B cell (primary cell): ENCODE measurements around the gene ZNF333. TPM values are rescaled to one million over a fixed set of nuclear protein-coding genes. Genes with fewer than 3 reads are reported as not detected.

Source experiments
- ATAC-seq: fragments of 200-7000 bp; cut with Tn5 transposase; one replicate; pipeline ENCODE4 v1.10.0; 2021; ENCODE audit warnings: low read depth, mild to moderate bottlenecking, moderate number of reproducible peaks, moderate library complexity
- CTCF ChIA-PET: fragments of 350-600 bp; sonication (Branson Sonifier 250); formaldehyde crosslinking; loops from one replicate; lab custom pipeline; 2021; ENCODE audit warnings: antibody characterized with exemption, inconsistent platforms; lab: Charles Lee
- POLR2A ChIA-PET: fragments of 350-600 bp; sonication (Branson Sonifier 250); formaldehyde crosslinking; loops from one replicate; lab custom pipeline; 2021; ENCODE audit warnings: antibody characterized with exemption; lab: Charles Lee
- DNase-seq: peaks from one replicate; pipeline ENCODE4 v3.0.0; 2013
- H2AFZ ChIP-seq: 2 replicates; pipeline ENCODE4 v1.6.1; 2012; ENCODE audit warnings: mild to moderate bottlenecking, low read depth, low read length; ENCODE audit not compliant: insufficient read depth, poor library complexity, severe bottlenecking
- H3K27ac ChIP-seq, 2 donors: 1 replicate in 1 of 2; 2 replicates in 1 of 2; pipeline ENCODE4 v1.5.1; 2012 to 2013; ENCODE audit warnings: low read length in 2 of 2, mild to moderate bottlenecking in 2 of 2, moderate library complexity in 1 of 2
- H3K27me3 ChIP-seq, 4 experiments: fragments of 200-600 bp in 1 of 4; sonication (generic) in 1 of 4; replicated peaks in 1 of 4; 1 replicate in 2 of 4; 2 replicates in 2 of 4; pipeline versions ENCODE4 v1.6.1 to v1.7.0; 2013 to 2016; ENCODE audit warnings: low read length in 3 of 4, mild to moderate bottlenecking in 2 of 4, mixed read lengths in 1 of 4, moderate library complexity in 1 of 4; ENCODE audit not compliant: insufficient read depth in 4 of 4, control insufficient read depth in 3 of 4; ENCODE audit errors: control extremely low read depth in 1 of 4
- H3K36me3 ChIP-seq, 2 experiments: replicated peaks in 1 of 2; 1 replicate in 1 of 2; 2 replicates in 1 of 2; pipeline versions ENCODE4 v1.6.1 to v1.7.1; 2013; ENCODE audit warnings: low read length in 1 of 2; ENCODE audit not compliant: insufficient read depth in 2 of 2, control insufficient read depth in 1 of 2; ENCODE audit errors: control extremely low read depth in 1 of 2, extremely low read depth in 1 of 2
- H3K4me1 ChIP-seq, 2 donors: fragments of 200-600 bp in 1 of 2; sonication (generic) in 1 of 2; 1 replicate in 1 of 2; 2 replicates in 1 of 2; pipeline versions ENCODE4 v1.5.1 to v1.6.1; 2013 to 2017; ENCODE audit warnings: low read length in 2 of 2; ENCODE audit not compliant: control insufficient read depth in 2 of 2, insufficient read depth in 2 of 2
- H3K4me2 ChIP-seq: replicated peaks from 2 replicates; pipeline ENCODE3; 2012; ENCODE audit warnings: mild to moderate bottlenecking, low read depth, low read length; ENCODE audit not compliant: poor library complexity, severe bottlenecking
- H3K4me3 ChIP-seq, 5 experiments: fragments of 200-600 bp in 1 of 5; sonication (generic) in 1 of 5; 1 replicate in 3 of 5; 2 replicates in 2 of 5; pipeline versions ENCODE4 v1.5.1 to v1.7.0; 2011 to 2016; ENCODE audit warnings: low read length in 4 of 5, mild to moderate bottlenecking in 4 of 5, low read depth in 2 of 5, control low read depth in 1 of 5, moderate library complexity in 1 of 5; ENCODE audit not compliant: insufficient read depth in 1 of 5; ENCODE audit errors: control extremely low read depth in 1 of 5, extremely low read depth in 1 of 5
- H3K79me2 ChIP-seq: fragments of 200-600 bp; sonication (generic); one replicate; pipeline ENCODE4 v1.6.0; 2016; ENCODE audit warnings: low read length; ENCODE audit not compliant: control insufficient read depth, insufficient read depth
- H3K9ac ChIP-seq: fragments of 200-600 bp; sonication (generic); 2 replicates; pipeline ENCODE4 v1.6.1; 2017; ENCODE audit warnings: mild to moderate bottlenecking, low read length, moderate library complexity
- H3K9me3 ChIP-seq, 3 donors: one replicate each; pipeline versions ENCODE4 v1.6.1 to v1.7.1; 2013; ENCODE audit warnings: low read length in 2 of 3; ENCODE audit not compliant: control insufficient read depth in 2 of 3, insufficient read depth in 1 of 3; ENCODE audit errors: control extremely low read depth in 1 of 3
- H4K20me1 ChIP-seq: 2 replicates; pipeline ENCODE4 v1.6.0; 2012; ENCODE audit warnings: mild to moderate bottlenecking, low read length; ENCODE audit not compliant: insufficient read depth, control insufficient read depth, poor library complexity, severe bottlenecking
- H3K27ac Mint-ChIP-seq: one replicate; pipeline ENCODE4 v1.8.0; 2021; ENCODE audit warnings: mixed read lengths
- H3K27me3 Mint-ChIP-seq: one replicate; pipeline ENCODE4 v1.8.0; 2021; ENCODE audit warnings: mixed read lengths
- H3K4me1 Mint-ChIP-seq: one replicate; pipeline ENCODE4 v1.8.0; 2021; ENCODE audit warnings: mixed read lengths
- H3K4me3 Mint-ChIP-seq: one replicate; pipeline ENCODE4 v1.8.0; 2021; ENCODE audit warnings: mixed read lengths
- H3K9me3 Mint-ChIP-seq: one replicate; pipeline ENCODE4 v1.8.0; 2022; ENCODE audit warnings: mixed read lengths; ENCODE audit not compliant: insufficient read depth
- CTCF ChIP-seq: fragments of 200-600 bp; IDR thresholded peaks from one replicate; pipeline ENCODE4 v1.8.0; 2022; ENCODE audit warnings: antibody characterized with exemption, mild to moderate bottlenecking
- EZH2 ChIP-seq: IDR thresholded peaks from 2 replicates; pipeline ENCODE4 v1.6.1; 2012; ENCODE audit warnings: borderline replicate concordance, low read depth, mild to moderate bottlenecking, moderate library complexity, low read length; ENCODE audit not compliant: insufficient read depth, poor library complexity, severe bottlenecking
- WGBS: methylation state at CpG from one replicate; pipeline ENCODE4 v1.1.5; 2013; ENCODE audit warnings: missing lambda C conversion rate; ENCODE audit not compliant: insufficient coverage; 5-methylcytosine and 5-hydroxymethylcytosine counted together
- intact Hi-C: fragments of 100-400 bp; cut with micrococcal nuclease; formaldehyde crosslinking; loops from one replicate; pipeline ENCODE4 v1.10.0; 2022
- polyA plus RNA-seq: library from polyadenylated mRNA; depleted of rRNA; stranded (reverse); fragments of >200 nt; gene quantifications from 2 replicates; pipeline ENCODE4 v1.2.3, GENCODE V29; 2012
- total RNA-seq, 2 donors: library from RNA; stranded (reverse); fragments of 120-200 nt in 1 of 2; gene quantifications; 1 replicate in 1 of 2; 2 replicates in 1 of 2; pipeline versions ENCODE4 v1.2.3 to v1.2.4, GENCODE V29; 2013 to 2022

ZNF333 gene
- total and polyA plus RNA-seq, 2 donors (not counting 1 experiment from before 2014, with no cell fraction given) = 23.2 to 36.9 TPM

- Histone ChIP-seq H2AFZ (no peak overlapping the region), H3K36me3 (no peaks in the 10 kb centered on the region), H3K9ac (no peak overlapping the region), H3K79me2 (no peaks in the 10 kb centered on the region), H4K20me1 (no peaks in the 10 kb centered on the region), H3K27me3 (peaks cover 0 to 3% (median 0%) of the 10 kb centered on the region in 4 experiments), H3K4me1 (peaks cover 20 to 42% of the 10 kb centered on the region in 2 donors), H3K27ac (no peak overlapping the region), H3K4me3 (no peak overlapping the region), H3K4me2 (no peak overlapping the region), H3K9me3 (peaks cover 0 to 10% (median 0%) of the 10 kb centered on the region in 3 donors)
- POLR2A ChIA-PET = no interaction called here
- H3K27me3 Mint-ChIP-seq = peaks cover 7% of the 10 kb centered on the region
- WGBS = 96% methylated on average over 13 of the region's 16 CpGs
- no peaks in the 10 kb centered on the region for H3K9me3 Mint-ChIP-seq
- no peak for ATAC-seq
- intact Hi-C loops = no loop called here
- H3K4me3 Mint-ChIP-seq = no peak overlapping the region
- no peak overlapping the region for H3K27ac Mint-ChIP-seq
- TF ChIP-seq CTCF = no peak
- TF ChIP-seq EZH2 = no peak
- DNase-seq = no peak
- peaks cover 37% of the 10 kb centered on the region for H3K4me1 Mint-ChIP-seq
- CTCF ChIA-PET = no interaction called here
These were observed 93.0 kb downstream of the ZNF333 start for GRCh38 chr19:14782626-14783409.

Other genes with a start within 250 kb of the ZNF333 start
- 0.27 TPM in 1 of 2 replicates, not detected in the other for gene PTGER1, start 214.7 kb upstream of the ZNF333 start, total RNA-seq
- gene PTGER1, start 214.7 kb upstream of the ZNF333 start, polyA plus RNA-seq = not detected in 2 replicates
- 10.7 and 12.0 TPM in 2 replicates for gene GIPC1, start 193.9 kb upstream of the ZNF333 start, total RNA-seq
- gene GIPC1, start 193.9 kb upstream of the ZNF333 start, polyA plus RNA-seq = 8.6 and 11.3 TPM in 2 replicates
- 72.8 and 82.1 TPM in 2 replicates for gene DNAJB1, start 171.7 kb upstream of the ZNF333 start, total RNA-seq
- gene DNAJB1, start 171.7 kb upstream of the ZNF333 start, polyA plus RNA-seq = 136 and 194 TPM in 2 replicates
- 68.9 and 72.4 TPM in 2 replicates for gene TECR, start 160.5 kb upstream of the ZNF333 start, total RNA-seq
- 97.0 and 129 TPM in 2 replicates for gene TECR, start 160.5 kb upstream of the ZNF333 start, polyA plus RNA-seq
- gene NDUFB7, start 118.0 kb upstream of the ZNF333 start, total RNA-seq = 71.5 and 72.4 TPM in 2 replicates
- 86.3 and 168 TPM in 2 replicates for gene NDUFB7, start 118.0 kb upstream of the ZNF333 start, polyA plus RNA-seq
- 121 and 127 TPM in 2 replicates for gene CLEC17A, start 107.0 kb upstream of the ZNF333 start, total RNA-seq
- gene CLEC17A, start 107.0 kb upstream of the ZNF333 start, polyA plus RNA-seq = 163 and 180 TPM in 2 replicates
- gene ADGRE3, start 15.2 kb upstream of the ZNF333 start, total RNA-seq = 0.17 TPM in 1 of 2 replicates, not detected in the other
- 0.46 TPM in 1 of 2 replicates, not detected in the other for gene ADGRE3, start 15.2 kb upstream of the ZNF333 start, polyA plus RNA-seq
- gene ADGRE2, start 88.5 kb downstream of the ZNF333 start, total RNA-seq = 0.89 and 1.7 TPM in 2 replicates
- gene ADGRE2, start 88.5 kb downstream of the ZNF333 start, polyA plus RNA-seq = 0.52 and 1.1 TPM in 2 replicates
- not detected in 2 replicates for gene OR7A5, start 145.1 kb downstream of the ZNF333 start, total RNA-seq
- gene OR7A5, start 145.1 kb downstream of the ZNF333 start, polyA plus RNA-seq = not detected in 2 replicates
- not detected in 2 replicates for gene OR7C1, start 145.1 kb downstream of the ZNF333 start, total RNA-seq
- not detected in 2 replicates for gene OR7C1, start 145.1 kb downstream of the ZNF333 start, polyA plus RNA-seq
- not detected in 2 replicates for gene OR7A10, start 158.9 kb downstream of the ZNF333 start, total RNA-seq
- not detected in 2 replicates for gene OR7A10, start 158.9 kb downstream of the ZNF333 start, polyA plus RNA-seq
- not detected in 2 replicates for gene OR7A17, start 196.1 kb downstream of the ZNF333 start, total RNA-seq
- not detected in 2 replicates for gene OR7A17, start 196.1 kb downstream of the ZNF333 start, polyA plus RNA-seq